AG08396 (cell line): Measurements from ENCODE around the gene TLK1.

Experiments
- DNase-seq: peaks from one replicate; pipeline ENCODE4 v3.0.0; 2012; ENCODE audit warnings: low spot score, mixed read lengths

The TLK1 gene

DNA sequence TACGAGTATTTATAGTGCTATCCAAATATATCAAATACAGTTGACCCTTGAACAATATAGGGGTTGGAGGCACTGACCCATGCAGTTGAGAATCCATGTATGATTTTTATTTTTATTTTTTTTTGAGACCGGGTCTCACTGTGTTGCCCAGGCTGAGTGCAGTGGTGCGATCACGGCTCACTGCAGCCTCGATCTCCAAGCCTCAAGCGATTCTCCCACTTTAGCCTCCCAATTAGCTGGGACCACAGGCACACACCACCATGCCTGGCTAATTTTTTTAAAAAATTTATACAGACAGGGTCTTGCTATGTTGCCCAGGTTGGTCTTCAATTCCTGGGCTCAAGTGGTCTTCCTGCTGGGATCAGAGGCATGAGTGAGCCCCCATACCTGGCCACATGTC, 161.0 kb downstream of the TLK1 start:
- DNase-seq: no peak

DNA sequence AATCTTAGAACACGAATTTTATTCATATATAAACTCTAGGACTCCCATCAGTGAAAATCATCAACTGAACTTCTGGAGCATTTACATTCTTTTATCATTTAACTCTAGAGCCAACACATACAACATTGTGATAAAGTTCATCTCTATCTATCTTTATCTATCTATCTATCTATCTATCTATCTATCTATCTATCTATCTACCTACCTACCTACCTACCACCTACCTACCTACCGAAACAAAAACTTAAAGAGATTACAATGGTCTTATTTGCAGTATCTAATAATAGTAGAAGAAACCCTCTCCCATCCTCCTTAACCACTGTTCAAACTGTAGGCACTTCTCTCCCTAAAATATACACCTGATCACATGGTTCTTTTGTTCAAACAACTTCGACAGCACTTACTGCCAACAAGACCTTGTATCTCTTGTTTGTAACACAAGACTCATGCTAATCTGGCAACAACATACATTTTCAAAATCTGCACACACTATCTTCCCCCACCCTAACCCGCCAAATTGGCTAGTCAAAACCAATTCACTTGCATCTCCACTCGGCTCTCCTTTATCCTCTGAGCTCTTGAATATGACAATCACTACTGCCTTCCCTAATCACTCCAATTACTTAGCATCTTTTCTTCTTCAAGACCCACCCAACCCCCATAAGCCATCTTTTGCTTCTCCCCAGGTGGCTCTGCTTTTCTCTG, 162.6 kb downstream of the TLK1 start:
- no peak for DNase-seq

DNA sequence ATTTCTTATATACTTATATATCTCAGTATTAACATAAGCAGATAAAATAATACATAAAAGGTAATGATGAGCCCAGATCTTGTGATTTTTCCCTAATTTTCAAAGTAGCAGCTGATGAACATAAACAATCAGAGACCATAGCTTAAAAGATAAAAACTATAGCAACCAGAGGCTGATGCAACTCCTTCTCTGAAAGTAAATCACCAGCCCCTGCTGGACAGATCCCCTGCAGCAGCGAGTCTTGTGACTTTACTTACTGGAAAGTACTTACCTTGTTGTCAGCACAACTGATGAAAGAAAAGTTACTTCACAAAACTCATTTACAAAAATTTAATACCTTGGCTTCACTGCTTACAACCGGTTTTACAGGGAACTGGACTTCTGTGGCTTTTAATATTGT, 164.4 kb downstream of the TLK1 start:
- DNase-seq: no peak

DNA sequence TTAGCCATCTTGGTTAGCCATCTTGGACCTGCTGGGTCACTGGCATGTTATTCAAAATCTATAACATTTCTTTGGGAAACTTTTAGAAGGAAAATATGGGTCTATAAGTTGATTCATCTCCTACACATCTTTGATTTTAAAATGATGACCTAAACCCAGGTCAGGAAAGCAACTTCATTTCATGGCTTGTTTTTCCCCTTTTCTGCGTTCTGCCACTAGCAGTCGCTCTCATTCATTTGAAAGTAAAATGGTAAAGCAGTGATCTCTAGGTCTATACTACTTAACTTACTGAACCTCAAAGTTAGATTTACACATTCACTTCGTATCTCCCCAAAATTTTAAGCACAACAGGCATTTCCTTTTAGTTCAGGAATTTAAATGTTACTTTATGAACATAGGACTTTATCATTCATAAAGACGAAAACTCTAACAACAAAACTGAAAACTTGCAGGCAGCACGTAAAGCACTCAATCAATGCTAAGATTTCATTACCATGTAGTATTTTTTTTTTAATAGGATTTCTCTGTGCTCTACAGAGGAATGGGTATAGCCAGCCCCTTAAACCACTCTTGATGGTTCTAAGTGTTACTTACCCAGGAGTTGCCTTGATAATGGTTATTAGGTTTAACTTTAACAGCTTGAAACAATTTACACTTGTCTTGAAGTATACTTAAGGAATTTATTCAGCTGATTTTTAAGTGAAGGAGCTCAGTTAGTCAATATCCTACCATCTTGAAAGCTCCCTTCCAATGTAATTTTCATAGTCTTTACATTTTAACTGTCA, 169.1 kb downstream of the TLK1 start:
- no peak for DNase-seq

DNA sequence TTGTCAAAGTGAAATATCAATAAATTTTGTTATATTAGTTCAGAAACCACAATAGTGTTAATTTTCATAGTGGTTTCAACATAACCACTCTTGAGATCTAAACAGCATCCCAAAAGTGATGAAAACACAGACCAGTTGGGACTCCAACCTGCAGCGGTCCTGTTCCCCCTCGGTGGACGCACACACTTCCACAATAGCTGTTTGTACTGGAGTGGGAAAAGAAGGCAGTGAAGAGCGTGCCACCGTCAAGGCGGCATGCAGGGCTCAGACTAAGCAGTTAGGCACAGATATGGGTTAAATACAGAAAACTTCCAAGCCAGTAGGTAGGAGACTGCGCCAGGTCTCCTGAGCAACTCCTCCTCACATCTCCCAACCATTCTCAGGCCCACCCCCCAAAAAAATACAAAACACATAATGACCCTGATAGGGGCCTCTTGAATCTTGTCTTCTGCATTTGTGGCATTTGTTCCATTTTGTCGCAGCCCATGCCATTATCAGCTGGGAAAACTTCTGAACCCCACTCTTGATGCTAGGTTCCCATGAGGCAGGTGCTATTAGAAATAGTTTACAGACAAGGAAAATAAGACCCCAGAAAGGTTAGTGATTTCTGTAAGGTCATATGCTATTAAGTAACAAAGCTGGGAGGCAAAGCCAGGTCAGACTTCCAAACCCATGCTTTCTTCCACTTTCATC, 174.0 kb downstream of the TLK1 start:
- no peak for DNase-seq

DNA sequence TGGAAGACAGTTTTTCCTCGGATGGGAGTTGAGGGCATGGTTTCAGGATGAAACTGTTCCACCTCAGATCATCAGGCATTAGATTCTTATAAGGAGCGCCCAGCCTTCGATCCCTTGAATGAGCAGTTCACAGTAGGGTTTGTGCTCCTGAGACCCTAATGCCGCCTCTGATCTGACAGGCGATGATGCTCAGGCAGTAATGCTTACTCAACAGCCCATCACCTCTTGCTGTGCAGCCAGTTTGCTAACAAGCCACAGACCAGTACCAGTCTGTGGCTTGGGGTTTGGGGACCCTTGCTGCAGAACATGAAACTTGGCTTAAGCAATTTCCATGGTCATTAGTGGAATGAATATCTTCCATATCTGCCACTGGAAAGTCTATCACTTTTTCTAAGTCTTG, 175.3 kb downstream of the TLK1 start:
- no peak for DNase-seq

DNA sequence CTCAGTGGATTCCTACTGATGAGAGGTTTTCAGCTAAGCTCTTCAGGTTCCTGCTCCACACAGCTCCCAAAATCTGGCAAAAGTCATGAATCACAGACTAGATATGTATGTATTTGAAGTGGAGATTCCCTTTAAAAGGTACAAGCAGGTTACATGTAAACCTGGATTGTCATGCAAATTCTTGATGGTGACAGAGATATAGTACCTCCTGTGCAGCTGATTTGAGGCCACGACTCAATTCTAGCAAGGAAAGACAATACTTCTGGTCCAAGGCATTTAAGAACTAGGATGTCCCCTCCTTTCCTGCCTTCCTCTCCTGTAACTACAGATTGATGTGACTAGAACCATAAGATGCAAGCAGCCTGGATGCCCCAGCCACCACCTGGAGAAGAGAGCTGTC, 176.6 kb downstream of the TLK1 start:
- no peak for DNase-seq

DNA sequence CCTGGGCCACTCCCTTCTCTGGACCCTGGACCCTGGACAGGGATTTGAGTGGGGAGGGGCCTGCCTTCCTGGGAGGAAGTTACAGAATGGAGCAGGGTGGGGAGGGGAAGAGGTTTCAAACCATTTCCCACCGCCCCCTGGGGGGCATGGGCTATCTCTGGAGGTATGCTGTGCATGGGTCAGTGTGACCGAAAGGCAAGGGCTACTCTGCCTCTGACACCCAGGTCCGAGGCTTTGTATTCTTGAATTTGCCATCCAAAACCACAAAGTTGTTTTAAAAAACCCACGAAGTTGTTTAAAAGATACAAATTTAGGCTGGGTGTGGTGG, 184.8 kb downstream of the TLK1 start:
- DNase-seq: no peak

DNA sequence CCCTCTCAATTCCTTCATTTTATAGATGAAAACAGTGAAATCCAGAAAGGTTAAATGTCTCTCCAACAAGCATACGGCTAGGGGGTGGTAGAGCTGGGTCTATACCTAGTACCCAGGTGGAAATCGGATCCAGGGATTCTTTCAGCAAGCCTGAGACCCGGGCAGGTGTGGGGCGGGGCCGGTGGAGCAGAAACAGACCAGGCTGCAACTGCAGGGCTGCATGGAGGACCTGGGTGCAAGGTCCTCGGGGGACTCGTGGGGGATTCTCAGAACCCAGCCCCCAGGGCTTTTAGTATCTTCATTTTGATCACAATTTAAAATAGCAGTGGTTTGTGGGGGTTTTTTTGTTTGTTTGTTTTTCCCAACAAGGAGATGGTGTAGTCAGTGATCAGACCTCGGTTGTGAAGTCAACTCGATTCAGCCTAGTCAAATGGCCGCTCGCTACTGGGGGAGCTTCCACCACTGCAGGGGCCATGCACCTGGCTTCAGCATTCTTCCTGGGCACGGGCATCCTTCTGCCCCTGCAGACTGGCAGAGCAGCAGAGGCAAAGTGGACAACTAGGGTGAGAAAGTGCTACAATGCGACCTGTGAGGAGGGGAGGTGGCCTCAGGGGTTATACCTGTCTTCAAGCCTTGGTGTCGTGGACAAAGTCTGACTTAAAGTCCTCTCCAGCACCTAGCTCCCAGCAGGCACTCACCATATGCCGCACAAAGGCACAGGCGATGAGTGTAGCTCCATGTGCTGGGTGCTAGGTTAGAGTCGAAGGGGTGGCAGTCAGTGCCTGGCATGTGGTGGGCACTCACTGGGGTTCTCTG, 185.4 kb downstream of the TLK1 start:
- no peak for DNase-seq

DNA sequence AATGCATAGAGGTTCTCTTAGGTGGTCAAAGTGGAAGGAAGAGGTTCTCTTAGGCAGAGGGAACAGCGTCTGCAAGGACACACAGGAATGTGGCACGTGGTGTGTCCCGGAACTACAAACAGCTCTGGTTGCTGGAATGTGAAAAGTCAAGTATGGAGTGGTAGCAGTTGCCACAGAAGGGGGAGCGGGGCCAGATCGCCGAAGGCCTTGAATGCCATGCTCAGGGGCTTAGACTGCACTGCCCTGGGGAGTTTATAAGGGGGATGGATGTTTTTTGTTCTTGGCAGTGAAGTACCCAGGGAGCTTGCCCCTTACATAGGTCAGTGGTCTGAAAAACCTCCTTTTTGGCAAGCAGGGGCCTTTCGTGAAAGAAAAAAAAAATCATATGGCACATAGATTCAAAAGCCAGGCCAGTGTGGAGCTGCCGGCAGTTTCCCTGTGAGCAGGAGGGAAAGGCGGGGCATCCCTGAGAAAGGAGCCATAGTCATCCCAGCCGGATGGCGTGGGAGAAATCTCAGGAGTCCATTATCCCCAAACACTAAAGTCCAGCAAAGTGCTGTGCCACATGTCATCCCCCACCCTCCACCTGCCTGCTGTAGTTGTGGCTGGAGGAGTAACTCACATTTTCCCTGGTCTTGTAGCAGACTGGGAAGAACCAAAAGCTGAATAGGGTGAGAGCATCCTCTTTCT, 186.2 kb downstream of the TLK1 start:
- DNase-seq: peak; percentile 57

DNA sequence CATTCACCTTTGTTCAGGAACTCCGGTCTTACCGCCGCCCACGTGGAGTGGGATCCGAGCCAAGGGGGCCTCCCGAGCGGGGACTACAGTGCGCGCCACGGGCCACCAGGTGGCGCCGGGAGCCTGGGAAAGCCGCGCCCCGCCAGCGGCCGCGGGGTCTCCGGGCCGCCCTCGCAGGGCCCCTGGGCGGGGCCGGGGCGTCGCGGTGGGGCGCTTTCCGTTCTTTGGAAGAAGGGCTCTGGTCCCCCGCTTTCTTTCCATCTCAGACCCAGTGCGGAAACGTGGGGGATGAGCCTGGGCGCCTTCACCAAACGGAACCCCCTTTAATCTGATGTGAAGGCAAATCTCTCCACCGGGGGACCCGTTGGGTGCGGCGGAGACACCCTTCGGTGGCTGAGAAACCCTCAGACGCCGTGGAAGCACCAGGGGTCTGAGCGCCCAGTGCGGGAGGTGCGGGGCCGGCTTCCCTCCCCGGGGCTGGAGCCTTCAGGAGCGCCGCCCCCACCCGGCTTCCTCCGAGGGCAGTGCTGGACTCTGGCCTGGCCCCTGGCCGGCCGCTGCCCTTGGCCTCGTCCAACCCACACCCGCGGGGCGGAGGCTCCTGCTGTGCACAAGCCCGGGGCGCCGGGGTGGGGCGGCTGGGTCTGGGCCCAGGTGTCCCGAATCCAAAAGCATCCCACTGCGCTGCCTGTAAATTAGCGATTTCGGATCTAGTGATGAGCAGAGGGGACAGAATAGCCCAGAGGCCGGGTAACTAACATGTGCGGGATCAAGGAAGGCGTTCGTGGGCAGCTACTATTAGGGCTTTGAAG, 187.0 kb downstream of the TLK1 start:
- peak; percentile 98 for DNase-seq

DNA sequence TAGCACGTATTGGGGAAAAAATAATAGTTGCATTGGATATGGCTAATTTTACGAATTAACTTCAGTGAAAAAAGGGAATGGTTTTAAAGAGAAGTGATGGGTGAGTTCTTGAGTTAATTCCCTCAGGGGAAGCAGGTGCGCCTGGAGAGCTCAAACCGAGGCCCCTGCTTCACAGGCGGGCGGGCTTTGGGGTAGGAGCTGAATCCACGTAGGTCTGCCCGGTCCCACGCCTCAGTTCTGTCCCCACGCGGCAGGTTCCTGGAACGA, 187.5 kb downstream of the TLK1 start:
- no peak for DNase-seq

DNA sequence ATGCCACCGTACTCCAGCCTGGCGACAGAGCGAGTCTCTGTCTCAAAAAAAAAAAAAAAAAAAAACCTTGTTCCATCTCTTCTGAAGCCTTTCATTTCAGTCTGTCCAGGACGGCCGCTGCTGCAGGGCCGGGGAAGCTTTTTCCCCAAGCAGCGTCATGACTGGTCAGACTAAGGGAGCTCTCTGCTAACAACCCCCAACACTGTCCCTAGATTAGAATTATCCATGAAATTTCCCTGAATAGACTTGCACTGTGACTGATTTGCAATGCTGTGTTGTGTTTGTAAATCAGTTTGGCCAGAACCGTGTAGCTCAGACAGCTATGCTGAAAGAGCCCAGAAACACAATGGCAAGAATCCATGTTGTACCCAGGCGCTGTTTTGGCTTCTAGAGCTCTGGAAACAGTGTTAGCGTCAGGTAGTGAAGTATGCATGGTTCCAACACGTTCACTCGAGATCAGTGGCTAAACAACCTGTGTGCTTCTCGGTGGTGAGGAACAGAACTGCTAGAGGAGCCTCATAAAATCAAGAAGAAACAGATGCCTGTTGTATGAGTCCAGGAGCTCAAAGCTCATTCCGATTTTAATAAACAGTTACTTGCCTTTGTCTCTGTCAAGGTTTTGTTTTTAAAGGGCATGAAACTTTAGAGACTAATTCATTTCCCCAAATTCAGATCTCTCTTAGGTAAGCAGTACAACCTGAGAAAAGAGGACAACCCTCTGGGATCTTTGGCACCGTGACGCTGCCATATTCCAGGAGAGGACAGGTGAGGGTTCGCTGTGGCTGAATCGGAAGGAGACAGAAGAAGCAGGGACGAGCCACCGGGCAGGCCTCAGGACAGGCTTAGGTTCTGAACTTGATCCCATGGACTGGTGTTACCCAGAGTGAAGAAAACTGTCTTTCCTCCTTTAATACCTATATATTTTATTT, 188.1 kb downstream of the TLK1 start:
- DNase-seq: no peak

DNA sequence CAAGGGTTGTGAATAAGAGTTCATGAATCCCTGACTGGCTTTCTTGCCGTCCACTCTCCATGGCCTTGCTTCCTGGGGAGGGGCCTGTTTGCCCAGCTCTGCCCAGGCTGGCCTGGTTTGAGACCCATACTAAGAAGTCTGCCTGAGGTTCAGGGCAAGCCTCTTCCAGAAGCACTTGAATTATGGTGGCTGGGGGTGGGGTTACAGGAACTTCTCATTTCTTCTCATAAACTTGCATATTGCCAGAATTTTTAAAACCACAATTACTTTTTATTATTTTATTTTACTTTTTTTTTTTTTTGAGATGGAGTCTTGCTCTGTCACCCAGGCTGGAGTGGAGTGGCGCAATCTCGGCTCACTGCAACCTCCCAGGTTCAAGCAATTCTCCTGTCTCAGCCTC, 189.6 kb downstream of the TLK1 start:
- no peak for DNase-seq

DNA sequence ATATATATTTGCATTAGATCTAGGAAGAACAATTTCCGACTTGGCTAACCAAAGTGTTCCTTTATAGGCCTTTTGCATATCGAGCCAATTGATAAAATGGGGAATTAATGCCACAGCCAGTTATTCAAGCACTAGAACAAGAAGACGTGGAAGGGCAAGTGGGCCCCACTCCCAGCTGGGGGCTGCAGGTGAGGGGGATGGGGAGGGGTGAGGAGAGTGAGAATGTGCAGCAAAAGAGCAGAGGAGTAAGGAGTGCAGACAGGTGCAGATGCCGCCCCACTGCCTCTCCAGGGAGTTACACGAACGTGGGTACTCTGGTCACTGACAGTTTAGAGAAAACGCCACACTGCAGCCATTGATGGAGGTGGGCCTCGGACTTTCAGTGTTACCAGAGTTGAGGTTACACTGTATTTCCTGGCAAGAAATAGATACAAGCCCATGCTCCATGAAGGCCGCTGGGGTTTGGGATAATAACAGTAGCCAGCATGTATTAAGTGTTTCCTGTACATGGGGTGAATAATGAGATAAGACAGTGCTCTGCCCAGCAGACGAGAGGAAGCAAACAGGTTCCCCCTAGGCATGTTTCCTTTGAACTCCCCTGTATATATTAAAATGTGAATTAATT, 190.7 kb downstream of the TLK1 start:
- DNase-seq: no peak

DNA sequence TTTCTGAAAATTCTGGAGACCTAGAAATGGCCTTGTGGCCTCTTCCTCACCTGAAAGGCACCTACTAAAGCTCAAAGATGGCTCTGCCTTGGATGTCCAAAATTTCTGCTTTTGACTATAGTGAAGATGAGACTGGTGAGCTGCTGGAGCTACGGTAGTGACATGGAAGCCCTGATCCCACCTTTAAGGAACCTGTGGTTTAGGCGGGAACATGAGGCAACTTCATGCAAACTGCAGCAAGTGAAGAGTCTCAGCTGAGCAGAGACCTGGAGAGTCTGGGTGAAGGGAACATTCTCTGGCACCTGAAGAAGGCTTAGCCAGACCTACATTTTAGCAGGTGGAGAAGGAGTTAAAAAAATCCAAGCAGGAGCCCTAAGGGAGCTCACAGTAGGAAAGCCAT, 191.7 kb downstream of the TLK1 start:
- no peak for DNase-seq

DNA sequence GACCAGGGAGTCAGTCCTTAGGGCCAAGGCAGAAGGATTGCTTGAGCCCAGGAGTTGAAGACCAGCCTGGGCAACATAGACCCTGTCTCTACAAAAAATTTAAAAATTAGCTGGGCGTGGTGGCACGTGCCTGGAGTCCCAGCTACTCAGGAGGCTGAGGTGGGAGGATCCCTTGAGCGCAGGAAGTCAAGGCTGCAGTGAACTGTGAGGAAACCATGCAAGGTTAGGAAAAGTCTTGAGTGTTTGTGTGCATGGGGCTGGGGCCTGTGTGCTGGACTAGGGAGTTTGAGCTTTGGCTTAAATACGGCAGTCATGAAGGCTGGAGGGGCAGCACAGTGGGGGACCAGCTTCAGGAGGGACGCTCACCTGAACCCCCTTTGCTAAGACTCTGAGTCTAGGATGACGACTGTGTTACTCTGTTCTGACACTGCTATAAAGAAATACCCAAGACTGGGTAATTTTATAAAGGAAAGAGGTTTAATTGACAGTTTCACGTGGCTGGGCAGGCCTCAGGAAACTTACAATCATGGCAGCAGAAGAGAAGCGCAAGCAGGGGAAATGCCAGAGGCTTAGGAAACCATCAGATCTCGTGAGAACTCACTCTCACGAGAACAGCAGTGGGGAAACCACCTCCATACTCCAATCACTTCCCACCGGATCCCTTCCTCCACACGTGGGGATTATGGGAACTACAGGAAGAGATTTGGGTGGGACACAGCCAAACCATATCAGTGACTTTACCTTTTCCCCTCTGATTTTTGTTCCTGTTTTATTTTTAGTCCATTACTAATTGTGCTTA, 192.3 kb downstream of the TLK1 start:
- DNase-seq: no peak

DNA sequence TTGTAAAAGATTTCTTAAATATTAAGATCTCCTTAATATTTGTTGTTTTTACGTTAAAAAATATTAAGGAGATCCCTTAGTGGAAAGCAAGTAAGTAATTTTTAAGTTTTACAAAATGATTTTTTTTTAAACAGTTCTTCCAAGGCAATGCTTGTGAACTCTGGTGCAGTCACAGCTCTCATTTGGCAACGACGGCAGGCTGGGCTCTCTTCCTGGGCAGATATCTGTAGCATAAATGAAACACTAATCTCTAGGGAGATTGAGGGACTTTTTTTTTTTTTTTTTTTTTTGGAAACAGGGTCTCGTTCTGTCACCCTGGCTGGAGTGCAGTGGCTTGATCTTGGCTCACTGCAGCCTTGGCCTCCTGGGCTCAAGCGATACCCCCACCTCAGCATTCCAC, 193.1 kb downstream of the TLK1 start:
- DNase-seq: no peak
